ENCODE results near the gene PTGS1.

PTGS1 gene

GRCh38 chr9:122393284-122393983 lies 22.6 kb downstream of the PTGS1 start:
- TF ChIP-seq GATA2 (IDR thresholded peaks at IDR 0.05; ENCODE audit: low read depth, low read length) (no peak), GATA3 (IDR thresholded peaks at IDR 0.05; ENCODE audit: low read depth, low read length) (no peak)

- TF ChIP-seq GATA2 (IDR thresholded peaks at IDR 0.05; ENCODE audit: low read depth, low read length) (no peak), GATA3 (IDR thresholded peaks at IDR 0.05; ENCODE audit: low read depth, low read length) (no peak)
Measured at GRCh38 chr9:122394265-122395125, 23.7 kb downstream of the PTGS1 start.

GRCh38 chr9:122396614-122397148 lies 25.9 kb downstream of the PTGS1 start:
- TF ChIP-seq GATA3 (IDR thresholded peaks at IDR 0.05; ENCODE audit: low read depth, low read length) = no peak
- no peak for TF ChIP-seq GATA2 (IDR thresholded peaks at IDR 0.05; ENCODE audit: low read depth, low read length)

- TF ChIP-seq GATA3 (IDR thresholded peaks at IDR 0.05; ENCODE audit: low read depth, low read length) (no peak), GATA2 (IDR thresholded peaks at IDR 0.05; ENCODE audit: low read depth, low read length) (no peak)
Measured at GRCh38 chr9:122397749-122398148, 26.9 kb downstream of the PTGS1 start.

- TF ChIP-seq GATA2 (IDR thresholded peaks at IDR 0.05; ENCODE audit: low read depth, low read length) (no peak), GATA3 (IDR thresholded peaks at IDR 0.05; ENCODE audit: low read depth, low read length) (no peak)
Measured at GRCh38 chr9:122398371-122398924, 27.6 kb downstream of the PTGS1 start.

- no peak for TF ChIP-seq GATA2 (IDR thresholded peaks at IDR 0.05; ENCODE audit: low read depth, low read length)
- no peak for TF ChIP-seq GATA3 (IDR thresholded peaks at IDR 0.05; ENCODE audit: low read depth, low read length)
Measured at GRCh38 chr9:122401896-122402295, 31.1 kb downstream of the PTGS1 start.

- TF ChIP-seq GATA3 (IDR thresholded peaks at IDR 0.05; ENCODE audit: low read depth, low read length) = no peak
- no peak for TF ChIP-seq GATA2 (IDR thresholded peaks at IDR 0.05; ENCODE audit: low read depth, low read length)
Measured at GRCh38 chr9:122402403-122402871, 31.6 kb downstream of the PTGS1 start.

- TF ChIP-seq GATA3 (IDR thresholded peaks at IDR 0.05; ENCODE audit: low read depth, low read length) (no peak), GATA2 (IDR thresholded peaks at IDR 0.05; ENCODE audit: low read depth, low read length) (no peak)
Measured at GRCh38 chr9:122402874-122403273, 32.0 kb downstream of the PTGS1 start.

- no peak for TF ChIP-seq GATA3 (IDR thresholded peaks at IDR 0.05; ENCODE audit: low read depth, low read length)
Measured at GRCh38 chr9:122403381-122404000, 32.7 kb downstream of the PTGS1 start.

GRCh38 chr9:122406070-122406890 lies 35.5 kb downstream of the PTGS1 start:
- no peak for TF ChIP-seq GATA2 (IDR thresholded peaks at IDR 0.05; ENCODE audit: low read depth, low read length)
- no peak for TF ChIP-seq GATA3 (IDR thresholded peaks at IDR 0.05; ENCODE audit: low read depth, low read length)

- TF ChIP-seq GATA2 (IDR thresholded peaks at IDR 0.05; ENCODE audit: low read depth, low read length) (no peak), GATA3 (IDR thresholded peaks at IDR 0.05; ENCODE audit: low read depth, low read length) (no peak)
Measured at GRCh38 chr9:122418016-122418415, 47.2 kb downstream of the PTGS1 start.

- TF ChIP-seq GATA3 (IDR thresholded peaks at IDR 0.05; ENCODE audit: low read depth, low read length) = no peak
- TF ChIP-seq GATA2 (IDR thresholded peaks at IDR 0.05; ENCODE audit: low read depth, low read length) = no peak
Measured at GRCh38 chr9:122420315-122420714, 49.5 kb downstream of the PTGS1 start.

GRCh38 chr9:122425087-122425486 lies 54.3 kb downstream of the PTGS1 start:
- TF ChIP-seq GATA2 (IDR thresholded peaks at IDR 0.05; ENCODE audit: low read depth, low read length) = no peak
- TF ChIP-seq GATA3 (IDR thresholded peaks at IDR 0.05; ENCODE audit: low read depth, low read length) = no peak

Measured in SH-SY5Y (cell line).